Measurements from ENCODE around the gene DNAJC11.

The DNAJC11 gene

GRCh38 chr1:6738987-6739676, 37.5 kb upstream of the DNAJC11 start:
- DNase-seq (ENCODE audit: low read depth): no peak
- TF ChIP-seq MYC (IDR thresholded peaks at IDR 0.05; ENCODE audit: low read depth, low read length) (no peak), POLR2A (IDR thresholded peaks at IDR 0.05; ENCODE audit: extremely low read depth, insufficient read length) (no peak), CTCF (IDR thresholded peaks at IDR 0.05; ENCODE audit: low read depth, low read length) (no peak), MAX (IDR thresholded peaks at IDR 0.05; ENCODE audit: low read depth, low read length) (no peak)
- H3K4me3 ChIP-seq (ENCODE audit: low read depth, low read length): no peak overlapping the region

GRCh38 chr1:6732942-6733341, 31.3 kb upstream of the DNAJC11 start:
- H3K4me3 ChIP-seq (ENCODE audit: low read depth, low read length): no peak overlapping the region
- no peak for TF ChIP-seq CTCF (IDR thresholded peaks at IDR 0.05; ENCODE audit: low read depth, low read length)
- TF ChIP-seq MAX (IDR thresholded peaks at IDR 0.05; ENCODE audit: low read depth, low read length): no peak
- TF ChIP-seq MYC (IDR thresholded peaks at IDR 0.05; ENCODE audit: low read depth, low read length): no peak
- TF ChIP-seq POLR2A (IDR thresholded peaks at IDR 0.05; ENCODE audit: extremely low read depth, insufficient read length): no peak
- DNase-seq (ENCODE audit: low read depth): no peak

GRCh38 chr1:6731905-6732304, 30.3 kb upstream of the DNAJC11 start:
- DNase-seq (ENCODE audit: low read depth): no peak
- H3K4me3 ChIP-seq (ENCODE audit: low read depth, low read length): no peak overlapping the region
- TF ChIP-seq CTCF (IDR thresholded peaks at IDR 0.05; ENCODE audit: low read depth, low read length): no peak
- no peak for TF ChIP-seq POLR2A (IDR thresholded peaks at IDR 0.05; ENCODE audit: extremely low read depth, insufficient read length)
- no peak for TF ChIP-seq MAX (IDR thresholded peaks at IDR 0.05; ENCODE audit: low read depth, low read length)
- no peak for TF ChIP-seq MYC (IDR thresholded peaks at IDR 0.05; ENCODE audit: low read depth, low read length)

- no peak overlapping the region for H3K4me3 ChIP-seq (ENCODE audit: low read depth, low read length)
- no peak for TF ChIP-seq CTCF (IDR thresholded peaks at IDR 0.05; ENCODE audit: low read depth, low read length)
- TF ChIP-seq POLR2A (IDR thresholded peaks at IDR 0.05; ENCODE audit: extremely low read depth, insufficient read length): no peak
- no peak for TF ChIP-seq MAX (IDR thresholded peaks at IDR 0.05; ENCODE audit: low read depth, low read length)
- no peak for TF ChIP-seq MYC (IDR thresholded peaks at IDR 0.05; ENCODE audit: low read depth, low read length)
- DNase-seq (ENCODE audit: low read depth): no peak
These were observed 29.3 kb upstream of the DNAJC11 start for GRCh38 chr1:6730880-6731279.

GRCh38 chr1:6730473-6730872, 28.9 kb upstream of the DNAJC11 start:
- H3K4me3 ChIP-seq (ENCODE audit: low read depth, low read length): no peak overlapping the region
- TF ChIP-seq MYC (IDR thresholded peaks at IDR 0.05; ENCODE audit: low read depth, low read length) (no peak), CTCF (IDR thresholded peaks at IDR 0.05; ENCODE audit: low read depth, low read length) (no peak), POLR2A (IDR thresholded peaks at IDR 0.05; ENCODE audit: extremely low read depth, insufficient read length) (no peak), MAX (IDR thresholded peaks at IDR 0.05; ENCODE audit: low read depth, low read length) (no peak)
- no peak for DNase-seq (ENCODE audit: low read depth)

Measured in NB4 (cell line).